WTC11 (cell line): Measurements from ENCODE around the gene ANKRD29. TPM values are rescaled to one million over a fixed set of nuclear protein-coding genes. Genes with fewer than 3 reads are reported as not detected.

Experiments used
- ATAC-seq: fragments of 200-7000 bp; cut with Tn5 transposase; 2 replicates; pipeline ENCODE4 v1.10.0; 2021; ENCODE audit warnings: mild to moderate bottlenecking, moderate library complexity
- CTCF ChIA-PET: fragments of 300-600 bp; sonication (Branson Sonifier 250); formaldehyde crosslinking; loops from one replicate; lab custom pipeline; 2021; ENCODE audit warnings: antibody characterized with exemption; lab: Charles Lee
- POLR2A ChIA-PET: fragments of 350-600 bp; sonication (Branson Sonifier 250); formaldehyde crosslinking; loops from one replicate; lab custom pipeline; 2021; ENCODE audit warnings: antibody characterized with exemption; lab: Charles Lee
- DNase-seq: peaks from one replicate; pipeline ENCODE4 v3.0.0; 2021; ENCODE audit warnings: low spot score
- H3K27ac Mint-ChIP-seq: 2 replicates; pipeline ENCODE4 v1.8.0; 2021; ENCODE audit warnings: mixed read lengths
- H3K27me3 Mint-ChIP-seq: 2 replicates; pipeline ENCODE4 v1.8.0; 2021; ENCODE audit warnings: low read depth, mild to moderate bottlenecking, moderate library complexity, mixed read lengths
- H3K36me3 Mint-ChIP-seq: 2 replicates; pipeline ENCODE4 v1.8.0; 2021; ENCODE audit warnings: mixed read lengths
- H3K4me1 Mint-ChIP-seq: 2 replicates; pipeline ENCODE4 v1.8.0; 2022; ENCODE audit warnings: mixed read lengths
- H3K4me3 Mint-ChIP-seq: 2 replicates; pipeline ENCODE4 v1.8.0; 2021; ENCODE audit warnings: mild to moderate bottlenecking, moderate library complexity, mixed read lengths
- H3K9me3 Mint-ChIP-seq: 2 replicates; pipeline ENCODE4 v1.8.0; 2021; ENCODE audit warnings: mixed read lengths
- ATF3 ChIP-seq: sonication (generic); formaldehyde crosslinking; conservative IDR thresholded peaks from 2 replicates; pipeline ENCODE4 v1.8.1; 2022; ENCODE audit warnings: mild to moderate bottlenecking, missing genetic modification reagents
- ATF6 ChIP-seq: sonication (generic); formaldehyde crosslinking; IDR thresholded peaks from 2 replicates; pipeline ENCODE4 v1.8.1; 2023; ENCODE audit warnings: mild to moderate bottlenecking, missing genetic modification reagents
- CDX4 ChIP-seq: fragments of 250-450 bp; sonication (Bioruptor Pico); IDR thresholded peaks from 2 replicates; pipeline ENCODE4 v1.9.0; 2021; ENCODE audit warnings: moderate library complexity, mild to moderate bottlenecking, inconsistent platforms, borderline replicate concordance
- E2F5 ChIP-seq: sonication (generic); formaldehyde crosslinking; IDR thresholded peaks from 2 replicates; pipeline ENCODE4 v1.8.1; 2022; ENCODE audit warnings: mild to moderate bottlenecking, moderate library complexity, missing genetic modification reagents
- GTF2I ChIP-seq: fragments of 250-450 bp; sonication (Bioruptor Pico); conservative IDR thresholded peaks from 2 replicates; pipeline ENCODE4 v1.4.0; 2021; ENCODE audit warnings: mild to moderate bottlenecking
- JAZF1 ChIP-seq: fragments of 250-450 bp; sonication (Bioruptor Pico); IDR thresholded peaks from 2 replicates; pipeline ENCODE4 v1.9.0; 2021; ENCODE audit warnings: moderate library complexity, mild to moderate bottlenecking, inconsistent platforms
- NR1H2 ChIP-seq: sonication (generic); formaldehyde crosslinking; IDR thresholded peaks from 2 replicates; pipeline ENCODE4 v1.9.0; 2021; ENCODE audit warnings: mild to moderate bottlenecking, moderate library complexity, missing genetic modification reagents
- TEAD4 ChIP-seq: sonication (generic); formaldehyde crosslinking; IDR thresholded peaks from 2 replicates; pipeline ENCODE4 v1.8.0; 2022; ENCODE audit warnings: mild to moderate bottlenecking, missing genetic modification reagents
- ZNF263 ChIP-seq: sonication (generic); formaldehyde crosslinking; IDR thresholded peaks from 2 replicates; pipeline ENCODE4 v1.8.1; 2022; ENCODE audit warnings: low read depth, mild to moderate bottlenecking, moderate library complexity, missing genetic modification reagents
- ZNF396 ChIP-seq: fragments of 250-450 bp; sonication (Bioruptor Pico); IDR thresholded peaks from 2 replicates; pipeline ENCODE4 v1.8.0; 2021; ENCODE audit warnings: mild to moderate bottlenecking, moderate library complexity, borderline replicate concordance
- ZNF425 ChIP-seq: fragments of 250-450 bp; sonication (Bioruptor Pico); conservative IDR thresholded peaks from 2 replicates; pipeline ENCODE4 v1.9.0; 2021; ENCODE audit warnings: mild to moderate bottlenecking
- total RNA-seq: library from RNA; stranded (reverse); gene quantifications from 3 replicates; pipeline ENCODE4 v1.2.3, GENCODE V29; 2021
- TF ChIP-seq, protein P1 (sequence below): sonication (generic); formaldehyde crosslinking; IDR thresholded peaks from 2 replicates; pipeline ENCODE4 v1.8.0; 2022; ENCODE audit warnings: missing genetic modification reagents
- TF ChIP-seq, protein P2 (sequence below): sonication (generic); formaldehyde crosslinking; IDR thresholded peaks from 2 replicates; pipeline ENCODE4 v1.8.0; 2022; ENCODE audit warnings: mild to moderate bottlenecking, missing genetic modification reagents
- TF ChIP-seq, protein P3 (sequence below): sonication (generic); formaldehyde crosslinking; IDR thresholded peaks from 2 replicates; pipeline ENCODE4 v1.8.1; 2023; ENCODE audit warnings: mild to moderate bottlenecking, moderate library complexity, missing genetic modification reagents

Gene ANKRD29
- total RNA-seq, 1 experiment from 2014 or later: 4.9 TPM

DNA sequence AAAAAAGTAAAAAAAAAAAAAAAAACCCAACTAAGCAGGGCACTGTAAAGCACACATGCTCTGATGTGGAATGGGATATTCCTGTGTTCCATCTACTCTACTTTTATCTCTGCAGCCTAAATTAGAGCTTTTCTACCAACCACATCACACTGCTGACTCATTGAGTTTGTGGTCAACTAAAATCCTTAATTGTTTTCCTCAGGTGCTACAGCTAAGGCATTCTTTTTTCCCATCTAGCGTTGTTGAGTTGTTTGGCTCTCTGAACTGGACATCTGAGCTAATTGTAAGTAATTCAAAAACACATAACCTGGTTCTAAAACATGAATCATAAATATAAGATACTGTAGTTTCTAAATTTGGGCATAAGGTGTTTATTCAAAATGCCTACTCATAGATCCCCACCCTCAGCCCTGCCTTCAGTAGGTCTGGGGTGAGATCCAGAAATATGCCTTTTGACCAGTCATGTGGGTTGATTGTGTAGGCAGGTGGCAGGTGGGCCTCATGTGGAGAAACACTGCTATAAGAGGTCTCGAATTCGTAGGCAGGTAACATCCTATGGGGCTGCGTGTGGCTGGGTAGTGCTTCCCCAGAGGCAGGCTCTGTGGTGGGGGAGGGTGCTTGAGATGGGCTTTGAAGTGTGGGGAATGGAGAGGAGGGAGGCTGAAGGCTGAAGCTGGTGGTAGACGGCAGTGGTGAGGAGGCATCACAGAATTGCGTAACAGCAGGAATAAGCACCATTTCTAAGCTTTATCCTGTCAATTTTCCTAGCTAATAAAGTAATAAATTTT is 27.2 kb downstream of the ANKRD29 start:
- H3K4me1 Mint-ChIP-seq: peaks cover 13% of the 10 kb centered on the region
- no peak for TF ChIP-seq GTF2I (CRISPR knock-in tag)
- TF ChIP-seq, protein P1, sequence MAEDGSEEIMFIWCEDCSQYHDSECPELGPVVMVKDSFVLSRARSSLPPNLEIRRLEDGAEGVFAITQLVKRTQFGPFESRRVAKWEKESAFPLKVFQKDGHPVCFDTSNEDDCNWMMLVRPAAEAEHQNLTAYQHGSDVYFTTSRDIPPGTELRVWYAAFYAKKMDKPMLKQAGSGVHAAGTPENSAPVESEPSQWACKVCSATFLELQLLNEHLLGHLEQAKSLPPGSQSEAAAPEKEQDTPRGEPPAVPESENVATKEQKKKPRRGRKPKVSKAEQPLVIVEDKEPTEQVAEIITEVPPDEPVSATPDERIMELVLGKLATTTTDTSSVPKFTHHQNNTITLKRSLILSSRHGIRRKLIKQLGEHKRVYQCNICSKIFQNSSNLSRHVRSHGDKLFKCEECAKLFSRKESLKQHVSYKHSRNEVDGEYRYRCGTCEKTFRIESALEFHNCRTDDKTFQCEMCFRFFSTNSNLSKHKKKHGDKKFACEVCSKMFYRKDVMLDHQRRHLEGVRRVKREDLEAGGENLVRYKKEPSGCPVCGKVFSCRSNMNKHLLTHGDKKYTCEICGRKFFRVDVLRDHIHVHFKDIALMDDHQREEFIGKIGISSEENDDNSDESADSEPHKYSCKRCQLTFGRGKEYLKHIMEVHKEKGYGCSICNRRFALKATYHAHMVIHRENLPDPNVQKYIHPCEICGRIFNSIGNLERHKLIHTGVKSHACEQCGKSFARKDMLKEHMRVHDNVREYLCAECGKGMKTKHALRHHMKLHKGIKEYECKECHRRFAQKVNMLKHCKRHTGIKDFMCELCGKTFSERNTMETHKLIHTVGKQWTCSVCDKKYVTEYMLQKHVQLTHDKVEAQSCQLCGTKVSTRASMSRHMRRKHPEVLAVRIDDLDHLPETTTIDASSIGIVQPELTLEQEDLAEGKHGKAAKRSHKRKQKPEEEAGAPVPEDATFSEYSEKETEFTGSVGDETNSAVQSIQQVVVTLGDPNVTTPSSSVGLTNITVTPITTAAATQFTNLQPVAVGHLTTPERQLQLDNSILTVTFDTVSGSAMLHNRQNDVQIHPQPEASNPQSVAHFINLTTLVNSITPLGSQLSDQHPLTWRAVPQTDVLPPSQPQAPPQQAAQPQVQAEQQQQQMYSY (CRISPR knock-in tag): no peak
- TF ChIP-seq ZNF396: no peak
- TF ChIP-seq CDX4 (CRISPR knock-in tag): no peak
- no peak for TF ChIP-seq NR1H2 (CRISPR knock-in tag)
- TF ChIP-seq ZNF425 (CRISPR knock-in tag): no peak
- TF ChIP-seq, protein P2, sequence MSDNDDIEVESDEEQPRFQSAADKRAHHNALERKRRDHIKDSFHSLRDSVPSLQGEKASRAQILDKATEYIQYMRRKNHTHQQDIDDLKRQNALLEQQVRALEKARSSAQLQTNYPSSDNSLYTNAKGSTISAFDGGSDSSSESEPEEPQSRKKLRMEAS (CRISPR knock-in tag): no peak
- TF ChIP-seq, protein P3, sequence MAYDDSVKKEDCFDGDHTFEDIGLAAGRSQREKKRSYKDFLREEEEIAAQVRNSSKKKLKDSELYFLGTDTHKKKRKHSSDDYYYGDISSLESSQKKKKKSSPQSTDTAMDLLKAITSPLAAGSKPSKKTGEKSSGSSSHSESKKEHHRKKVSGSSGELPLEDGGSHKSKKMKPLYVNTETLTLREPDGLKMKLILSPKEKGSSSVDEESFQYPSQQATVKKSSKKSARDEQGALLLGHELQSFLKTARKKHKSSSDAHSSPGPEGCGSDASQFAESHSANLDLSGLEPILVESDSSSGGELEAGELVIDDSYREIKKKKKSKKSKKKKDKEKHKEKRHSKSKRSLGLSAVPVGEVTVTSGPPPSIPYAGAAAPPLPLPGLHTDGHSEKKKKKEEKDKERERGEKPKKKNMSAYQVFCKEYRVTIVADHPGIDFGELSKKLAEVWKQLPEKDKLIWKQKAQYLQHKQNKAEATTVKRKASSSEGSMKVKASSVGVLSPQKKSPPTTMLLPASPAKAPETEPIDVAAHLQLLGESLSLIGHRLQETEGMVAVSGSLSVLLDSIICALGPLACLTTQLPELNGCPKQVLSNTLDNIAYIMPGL: no peak
- TF ChIP-seq TEAD4 (CRISPR knock-in tag): no peak
- no peak for TF ChIP-seq ZNF263 (CRISPR knock-in tag)
- TF ChIP-seq ATF3 (CRISPR knock-in tag): no peak
- no peak for TF ChIP-seq ATF6 (CRISPR knock-in tag)
- TF ChIP-seq E2F5 (CRISPR knock-in tag): no peak
- TF ChIP-seq JAZF1: no peak
- no peak overlapping the region for H3K4me3 Mint-ChIP-seq
- DNase-seq (peak; percentile 27), ATAC-seq (peak; percentile 75)
- H3K27me3 Mint-ChIP-seq: no peaks in the 10 kb centered on the region
- ChIA-PET CTCF (interaction anchor here (3.4 kb wide), 1 partner anchor 68 kb away, joined by 15 read pairs; no protein-coding TSS in a partner anchor), POLR2A (interaction anchor here (0.7 to 1.0 kb wide), 3 partner anchors 17 to 160 kb away, joined by 3 to 5 read pairs (median 5); no protein-coding TSS in a partner anchor)
- no peaks in the 10 kb centered on the region for H3K9me3 Mint-ChIP-seq
- no peak overlapping the region for H3K27ac Mint-ChIP-seq
- no peaks in the 10 kb centered on the region for H3K36me3 Mint-ChIP-seq
